CD14-positive monocyte (primary cell): ENCODE data around the gene CRYBG3. TPM values are rescaled to one million over a fixed set of nuclear protein-coding genes. Genes with fewer than 3 reads are reported as not detected.
"Not testable (repeated sequence)": the region's sequence is repeated elsewhere in the genome, so short reads cannot be mapped to it uniquely, and the experiment has no call there.

Experiments
- DNase-seq, 3 donors: peaks; one replicate each; pipeline ENCODE4 v3.0.0-alpha.2; 2011 to 2022
- H2AFZ ChIP-seq: 2 replicates; pipeline ENCODE4 v1.6.0; 2012; ENCODE audit warnings: mild to moderate bottlenecking, low read depth, low read length, inconsistent platforms; ENCODE audit not compliant: insufficient read depth, poor library complexity, severe bottlenecking
- H3K27ac ChIP-seq, 2 donors: 1 replicate in 1 of 2; 2 replicates in 1 of 2; pipeline ENCODE4 v1.5.1; 2012 to 2013; ENCODE audit warnings: low read length in 2 of 2, control low read depth in 1 of 2, inconsistent platforms in 1 of 2, low read depth in 1 of 2, mild to moderate bottlenecking in 1 of 2
- H3K27me3 ChIP-seq, 2 donors: one replicate each; pipeline versions ENCODE4 v1.6.0 to v1.6.1; 2011 to 2013; ENCODE audit warnings: low read length in 2 of 2; ENCODE audit not compliant: control insufficient read depth in 2 of 2, insufficient read depth in 2 of 2
- H3K36me3 ChIP-seq, 2 donors: replicated peaks in 1 of 2; 1 replicate in 1 of 2; 2 replicates in 1 of 2; pipeline versions ENCODE4 v1.5.1 to v1.6.1; 2012 to 2013; ENCODE audit warnings: low read length in 2 of 2, control low read depth in 1 of 2, inconsistent platforms in 1 of 2, mild to moderate bottlenecking in 1 of 2; ENCODE audit not compliant: insufficient read depth in 2 of 2, control insufficient read depth in 1 of 2
- H3K4me1 ChIP-seq, 2 donors: 1 replicate in 1 of 2; 2 replicates in 1 of 2; pipeline versions ENCODE4 v1.5.1 to v1.6.1; 2012 to 2013; ENCODE audit warnings: low read length in 2 of 2, control low read depth in 1 of 2, inconsistent platforms in 1 of 2, mild to moderate bottlenecking in 1 of 2, moderate library complexity in 1 of 2; ENCODE audit not compliant: insufficient read depth in 2 of 2, control insufficient read depth in 1 of 2
- H3K4me2 ChIP-seq: replicated peaks from 2 replicates; pipeline ENCODE3; 2012; ENCODE audit warnings: low read length, moderate library complexity, mild to moderate bottlenecking; ENCODE audit not compliant: poor library complexity, severe bottlenecking; ENCODE audit errors: extremely low read depth
- H3K4me3 ChIP-seq, 3 experiments: fragments of 200-600 bp in 1 of 3; sonication (generic) in 1 of 3; replicated peaks in 1 of 3; 1 replicate in 2 of 3; 2 replicates in 1 of 3; pipeline ENCODE4 v1.5.1; 2011 to 2013; ENCODE audit warnings: low read length in 3 of 3, mild to moderate bottlenecking in 3 of 3, control low read depth in 2 of 3, low read depth in 2 of 3, inconsistent platforms in 1 of 3, moderate library complexity in 1 of 3
- H3K79me2 ChIP-seq: 2 replicates; pipeline ENCODE4 v1.6.0; 2012; ENCODE audit warnings: mild to moderate bottlenecking, control low read depth, inconsistent platforms, low read length, moderate library complexity; ENCODE audit not compliant: insufficient read depth
- H3K9ac ChIP-seq: 2 replicates; pipeline ENCODE4 v1.6.0; 2017; ENCODE audit warnings: low read length, mild to moderate bottlenecking; ENCODE audit not compliant: insufficient read depth, poor library complexity, severe bottlenecking
- H3K9me3 ChIP-seq, 2 donors: replicated peaks in 1 of 2; 1 replicate in 1 of 2; 2 replicates in 1 of 2; pipeline versions ENCODE4 v1.5.1 to v1.6.1; 2012 to 2013; ENCODE audit warnings: low read length in 2 of 2, control low read depth in 1 of 2; ENCODE audit not compliant: control insufficient read depth in 1 of 2, insufficient read depth in 1 of 2
- H4K20me1 ChIP-seq: 2 replicates; pipeline ENCODE4 v1.6.0; 2012; ENCODE audit warnings: mild to moderate bottlenecking, low read length, control low read depth, moderate library complexity; ENCODE audit not compliant: insufficient read depth
- H3K27ac Mint-ChIP-seq, 7 donors: one replicate each; pipeline ENCODE4 v1.8.0; 2020; ENCODE audit warnings: mild to moderate bottlenecking in 7 of 7, mixed read lengths in 7 of 7, moderate library complexity in 6 of 7, inconsistent platforms in 2 of 7
- H3K27me3 Mint-ChIP-seq, 3 donors: one replicate each; pipeline ENCODE4 v1.8.0; 2021 to 2022; ENCODE audit warnings: low read depth in 3 of 3, mild to moderate bottlenecking in 3 of 3, mixed read lengths in 3 of 3, moderate library complexity in 3 of 3, inconsistent platforms in 1 of 3
- H3K36me3 Mint-ChIP-seq, 2 donors: one replicate each; pipeline ENCODE4 v1.8.0; 2020; ENCODE audit warnings: mixed read lengths in 2 of 2, inconsistent platforms in 1 of 2, mild to moderate bottlenecking in 1 of 2
- H3K4me1 Mint-ChIP-seq: one replicate; pipeline ENCODE4 v1.8.0; 2020; ENCODE audit warnings: mild to moderate bottlenecking, mixed read lengths
- H3K4me3 Mint-ChIP-seq, 2 donors: one replicate each; pipeline ENCODE4 v1.8.0; 2020; ENCODE audit warnings: mild to moderate bottlenecking in 2 of 2, mixed read lengths in 2 of 2, moderate library complexity in 1 of 2
- H3K9me3 Mint-ChIP-seq, 7 donors: one replicate each; pipeline ENCODE4 v1.8.0; 2020 to 2022; ENCODE audit warnings: mixed read lengths in 7 of 7, mild to moderate bottlenecking in 6 of 7, moderate library complexity in 6 of 7, inconsistent platforms in 2 of 7
- CTCF ChIP-seq: fragments of 200-600 bp; IDR thresholded peaks from one replicate; pipeline ENCODE4 v1.8.0; 2022; ENCODE audit warnings: antibody characterized with exemption, mild to moderate bottlenecking
- WGBS: methylation state at CpG from one replicate; pipeline ENCODE4 v1.1.5; 2013; ENCODE audit warnings: missing lambda C conversion rate; ENCODE audit not compliant: insufficient coverage; 5-methylcytosine and 5-hydroxymethylcytosine counted together
- intact Hi-C, 2 donors: fragments of 100-400 bp; cut with micrococcal nuclease; formaldehyde crosslinking; loops; one replicate each; pipeline versions ENCODE4 v1.15.0 to v1.15.1; 2023
- polyA plus RNA-seq, 3 donors: library from polyadenylated mRNA; depleted of rRNA in 1 of 3; unstranded in 2 of 3; stranded (reverse) in 1 of 3; fragments of 300-500 nt in 2 of 3; fragments of >200 nt in 1 of 3; fragmentation: Illumina TruSeq in 2 of 3; gene quantifications; 1 replicate in 2 of 3; 2 replicates in 1 of 3; pipeline ENCODE4 v1.2.3, GENCODE V29; 2012 to 2021

CRYBG3 gene
- polyA plus RNA-seq, 3 donors: 2.3 to 6.8 (median 5.3) TPM

DNA sequence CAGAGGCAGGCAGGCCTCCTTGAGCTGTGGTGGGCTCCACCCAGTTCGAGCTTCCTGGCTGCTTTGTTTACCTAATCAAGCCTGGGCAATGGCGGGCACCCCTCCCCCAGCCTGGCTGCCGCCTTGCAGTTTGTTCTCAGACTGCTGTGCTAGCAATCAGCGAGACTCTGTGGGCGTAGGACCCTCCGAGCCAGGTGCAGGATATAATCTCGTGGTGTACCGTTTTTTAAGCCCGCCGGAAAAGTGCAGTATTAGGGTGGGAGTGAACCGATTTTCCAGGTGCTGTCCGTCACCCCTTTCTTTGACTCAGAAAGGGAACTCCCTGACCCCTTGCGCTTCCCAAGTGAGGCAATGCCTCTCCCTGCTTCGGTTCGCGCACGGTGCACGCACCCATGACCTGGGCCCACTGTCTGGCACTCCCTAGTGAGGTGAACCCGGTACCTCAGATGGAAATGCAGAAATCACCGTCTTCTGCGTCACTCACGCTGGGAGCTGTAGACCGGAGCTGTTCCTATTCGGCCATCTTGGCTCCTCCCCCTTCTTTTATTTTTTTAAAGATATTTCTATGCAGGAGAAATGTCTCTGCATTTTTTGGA is 88.5 kb downstream of the CRYBG3 start:
- H3K9me3 ChIP-seq, H2AFZ ChIP-seq, intact Hi-C loops, H3K79me2 ChIP-seq, H4K20me1 ChIP-seq, H3K27me3 ChIP-seq, H3K27me3 Mint-ChIP-seq, H3K9me3 Mint-ChIP-seq: not testable (repeated sequence)
- Histone ChIP-seq H3K4me2 (peak overlapping the region; percentile 44), H3K27ac (peak overlapping the region; percentile 47 to 64), H3K4me3 (peak overlapping the region in 2 of 3 experiments; percentile 18 to 49), H3K9ac (peak overlapping the region; percentile 15), H3K4me1 (peaks cover 16 to 19% of the 10 kb centered on the region in 2 donors), H3K36me3 (peaks cover 17 to 33% of the 10 kb centered on the region in 2 donors)
- Mint-ChIP-seq H3K27ac (peak overlapping the region; percentile 81 to 96 (median 93)), H3K36me3 (peaks cover 26 to 27% of the 10 kb centered on the region in 2 donors), H3K4me3 (peak overlapping the region; percentile 70 to 86), H3K4me1 (peaks cover 28% of the 10 kb centered on the region)
- DNase-seq: peak in 1 of 3 donors; percentile 50
- WGBS: 41% methylated on average over 12 of the region's 24 CpGs

DNA sequence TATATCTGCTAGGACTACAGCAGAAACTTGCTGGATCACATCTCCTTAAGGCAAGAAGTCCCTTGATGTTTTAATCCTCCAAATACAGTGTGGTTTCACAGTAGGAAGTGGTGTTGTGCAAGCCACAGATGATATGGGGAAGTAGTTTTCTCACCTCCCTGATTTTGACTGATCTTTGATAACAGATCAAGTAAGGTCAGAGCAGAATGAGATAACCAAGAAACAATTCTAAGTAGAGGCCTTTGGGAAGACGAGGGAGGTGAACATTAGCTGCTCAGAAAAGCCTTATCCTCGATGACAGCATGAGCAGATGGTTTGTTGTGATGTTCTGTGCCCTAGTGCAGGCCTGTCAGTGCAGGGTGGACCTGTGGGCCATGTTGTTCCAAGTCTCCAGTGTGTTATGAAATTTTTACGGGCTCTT is 89.1 kb downstream of the CRYBG3 start:
- Mint-ChIP-seq H3K27ac (peak overlapping the region; percentile 81 to 96 (median 93)), H3K9me3 (peaks cover 0 to 7% (median 3%) of the 10 kb centered on the region in 7 donors), H3K27me3 (no peaks in the 10 kb centered on the region), H3K36me3 (peaks cover 30 to 33% of the 10 kb centered on the region in 2 donors), H3K4me3 (peak overlapping the region; percentile 70 to 86), H3K4me1 (peaks cover 28% of the 10 kb centered on the region)
- Histone ChIP-seq H2AFZ (no peak overlapping the region), H3K27ac (peak overlapping the region; percentile 42 to 64), H3K9ac (peak overlapping the region; percentile 15), H3K4me2 (peak overlapping the region; percentile 44), H3K4me3 (peak overlapping the region in 1 of 3 experiments; percentile 49), H3K9me3 (no peaks in the 10 kb centered on the region), H3K4me1 (peaks cover 16 to 19% of the 10 kb centered on the region in 2 donors), H3K36me3 (peaks cover 18 to 39% of the 10 kb centered on the region in 2 donors), H3K27me3 (no peaks in the 10 kb centered on the region), H3K79me2 (no peaks in the 10 kb centered on the region), H4K20me1 (no peaks in the 10 kb centered on the region)
- 10% methylated on average over 2 of the region's 3 CpGs for WGBS
- no peak for TF ChIP-seq CTCF
- intact Hi-C loops: no loop called here
- peak; percentile 50 to 74 (median 70) for DNase-seq
